Measurements from ENCODE around the gene PPP2R5C. TPM values are rescaled to one million over a fixed set of nuclear protein-coding genes. Genes with fewer than 3 reads are reported as not detected.
"Not testable (repeated sequence)": the region's sequence is repeated elsewhere in the genome, so short reads cannot be mapped to it uniquely, and the experiment has no call there.

The PPP2R5C gene
- total RNA-seq, 1 donor from 2014 or later = 135 TPM

GRCh38 chr14:101780887-101781239 lies 19.4 kb downstream of the PPP2R5C start:
- no peak for DNase-seq (ENCODE audit: low spot score)

DNA sequence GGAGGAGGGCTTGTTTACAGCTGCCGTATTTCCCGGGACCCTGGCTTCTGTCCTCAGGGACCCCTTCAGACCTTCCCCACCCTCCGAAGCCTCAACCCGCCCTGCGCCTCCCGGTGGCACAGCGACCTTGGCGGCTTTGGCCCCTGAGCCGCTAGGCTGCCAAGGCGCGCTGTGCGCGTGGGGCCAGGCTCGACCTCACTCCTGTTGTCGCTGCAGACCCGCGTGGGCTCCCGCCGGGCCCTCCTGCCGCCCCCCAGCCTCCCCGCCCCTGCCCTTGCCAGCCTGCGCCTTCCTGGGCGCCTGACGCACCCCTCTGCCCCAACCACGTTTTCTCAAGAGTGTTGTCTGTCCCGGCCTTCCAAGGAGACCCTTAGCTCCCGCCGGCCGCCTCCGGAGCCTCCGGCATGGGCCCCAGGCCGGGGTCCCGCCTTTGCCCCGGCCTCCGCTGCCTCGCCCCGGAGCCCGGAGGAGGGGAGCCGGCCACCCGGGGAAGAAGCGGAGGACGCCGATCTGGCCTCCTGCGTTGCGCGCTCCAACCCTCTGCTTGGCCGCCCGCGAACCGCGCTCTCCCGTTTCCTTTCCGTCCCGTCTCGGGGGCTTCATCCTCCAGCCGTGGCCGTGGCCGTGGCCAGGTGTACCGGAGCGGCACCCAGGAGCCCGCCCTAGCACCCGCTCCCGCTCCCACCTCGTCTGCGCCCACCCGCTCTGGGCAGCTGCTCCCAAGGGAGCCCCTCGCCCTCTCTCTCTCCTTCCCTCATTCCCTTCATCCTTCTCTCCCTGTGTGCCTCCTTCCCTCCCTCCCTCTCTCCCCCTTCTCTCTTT lies 19.9 kb downstream of the PPP2R5C start:
- no peak for DNase-seq (ENCODE audit: low spot score)

GRCh38 chr14:101783260-101784016 lies 21.9 kb downstream of the PPP2R5C start:
- no peak for DNase-seq (ENCODE audit: low spot score)

DNA sequence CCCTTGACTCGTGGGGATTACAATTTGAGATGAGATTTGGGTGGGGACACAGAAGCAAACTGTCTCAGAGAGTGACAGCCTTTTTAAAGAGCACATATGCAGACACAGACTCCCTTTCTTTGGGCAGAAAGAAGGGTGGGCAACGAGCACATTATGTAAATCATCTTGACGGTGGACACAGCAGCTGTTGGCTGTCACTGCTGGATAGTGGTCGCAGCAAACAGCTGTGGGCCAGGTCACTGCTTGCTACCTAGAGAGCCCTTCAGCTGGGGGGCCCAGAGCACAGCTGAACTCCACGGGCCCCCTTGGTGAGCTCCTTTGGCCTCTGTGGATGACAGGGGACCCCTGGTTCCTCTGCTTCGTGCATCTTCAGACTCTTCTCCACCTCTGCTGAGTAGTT lies 23.1 kb downstream of the PPP2R5C start:
- no peak for DNase-seq (ENCODE audit: low spot score)

- no peak for DNase-seq (ENCODE audit: low spot score)
Measured at GRCh38 chr14:101788016-101788635, 26.6 kb downstream of the PPP2R5C start.

- no peak for DNase-seq (ENCODE audit: low spot score)
Measured at GRCh38 chr14:101789222-101789621, 27.7 kb downstream of the PPP2R5C start.

DNA sequence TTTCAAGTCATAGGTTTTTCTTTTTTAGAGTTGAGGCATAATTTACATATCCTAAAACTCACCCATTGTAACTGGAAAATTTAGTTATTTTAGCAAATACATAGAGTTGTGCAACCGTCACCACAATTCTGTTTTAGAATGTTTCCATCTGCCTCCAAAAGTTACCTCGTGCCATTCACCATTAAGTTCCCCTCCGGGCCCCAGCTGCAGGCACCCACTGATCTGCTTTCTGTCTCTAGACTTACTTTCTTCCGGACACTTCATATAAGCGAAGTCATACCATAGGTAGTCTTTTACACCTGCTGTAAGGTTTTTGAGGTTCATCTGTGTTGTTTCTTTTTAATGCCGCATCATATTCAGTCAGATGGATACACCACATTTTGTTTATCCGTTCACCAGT lies 28.7 kb downstream of the PPP2R5C start:
- no peak for DNase-seq (ENCODE audit: low spot score)

- peak; percentile 18 for DNase-seq (ENCODE audit: low spot score)
Measured at GRCh38 chr14:101791919-101792572, 30.5 kb downstream of the PPP2R5C start.

DNA sequence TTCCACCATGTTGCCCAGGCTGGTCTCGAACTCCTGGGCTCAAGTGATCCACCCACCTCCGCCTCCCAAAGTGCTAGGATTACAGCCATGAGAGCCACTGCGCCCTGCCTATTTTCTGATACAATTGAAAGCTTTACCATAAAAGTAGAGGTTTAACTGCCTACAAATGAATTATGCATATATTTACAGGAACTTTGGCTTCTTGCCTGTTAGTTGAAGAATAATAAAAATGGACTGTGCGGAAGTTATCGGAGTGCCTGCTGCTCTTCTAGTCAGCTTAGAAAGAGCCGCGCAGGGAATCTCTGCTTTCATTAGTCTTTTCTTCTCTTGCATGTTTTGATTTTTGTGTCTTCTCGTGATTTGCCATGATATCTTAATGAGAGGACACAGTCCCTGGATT lies 34.5 kb downstream of the PPP2R5C start:
- DNase-seq (ENCODE audit: low spot score) = no peak

DNA sequence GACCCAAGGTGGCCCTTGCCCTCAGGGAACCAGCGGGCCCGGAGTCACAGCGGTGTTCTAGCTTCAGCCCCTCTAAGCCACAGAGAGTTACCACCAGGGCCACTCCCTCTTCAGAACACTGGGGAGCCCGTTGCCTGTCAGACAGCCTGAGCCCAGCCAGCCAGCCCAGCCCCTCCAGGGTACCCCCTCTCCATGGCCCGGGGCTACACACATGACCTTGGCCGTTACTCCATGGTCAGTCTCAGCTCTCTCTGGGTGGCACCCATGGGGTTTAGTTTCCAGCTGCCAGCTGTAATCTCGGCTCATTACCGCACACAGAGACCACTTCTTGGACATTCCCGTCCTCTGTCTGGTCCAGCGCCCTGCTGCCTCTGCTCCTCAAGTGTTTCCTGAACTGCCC lies 35.0 kb downstream of the PPP2R5C start:
- DNase-seq (ENCODE audit: low spot score) = no peak

- no peak for DNase-seq (ENCODE audit: low spot score)
Measured at GRCh38 chr14:101797856-101798255, 36.3 kb downstream of the PPP2R5C start.

DNA sequence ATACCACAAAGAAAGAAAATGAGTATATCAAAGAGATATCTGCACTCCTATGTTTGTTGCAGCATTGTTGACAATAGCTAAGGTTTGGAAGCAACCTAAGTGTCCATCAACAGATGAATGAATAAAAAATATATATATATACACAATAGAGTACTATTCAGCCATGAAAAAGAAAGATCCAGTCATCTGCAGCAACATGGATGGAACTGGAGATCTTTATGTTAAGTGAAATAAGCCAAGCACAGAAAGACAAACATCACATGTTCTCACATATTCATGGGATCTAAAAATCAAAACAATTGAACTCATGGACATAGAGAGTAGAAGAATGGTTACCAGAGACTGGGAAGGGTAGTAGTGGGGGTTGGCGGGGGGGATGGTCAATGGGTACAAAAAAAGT lies 42.9 kb downstream of the PPP2R5C start:
- not testable (repeated sequence) for DNase-seq (ENCODE audit: low spot score)

GRCh38 chr14:101806252-101806651 lies 44.7 kb downstream of the PPP2R5C start:
- DNase-seq (ENCODE audit: low spot score) = not testable (repeated sequence)

- no peak for DNase-seq (ENCODE audit: low spot score)
Measured at GRCh38 chr14:101808020-101808641, 46.6 kb downstream of the PPP2R5C start.

DNA sequence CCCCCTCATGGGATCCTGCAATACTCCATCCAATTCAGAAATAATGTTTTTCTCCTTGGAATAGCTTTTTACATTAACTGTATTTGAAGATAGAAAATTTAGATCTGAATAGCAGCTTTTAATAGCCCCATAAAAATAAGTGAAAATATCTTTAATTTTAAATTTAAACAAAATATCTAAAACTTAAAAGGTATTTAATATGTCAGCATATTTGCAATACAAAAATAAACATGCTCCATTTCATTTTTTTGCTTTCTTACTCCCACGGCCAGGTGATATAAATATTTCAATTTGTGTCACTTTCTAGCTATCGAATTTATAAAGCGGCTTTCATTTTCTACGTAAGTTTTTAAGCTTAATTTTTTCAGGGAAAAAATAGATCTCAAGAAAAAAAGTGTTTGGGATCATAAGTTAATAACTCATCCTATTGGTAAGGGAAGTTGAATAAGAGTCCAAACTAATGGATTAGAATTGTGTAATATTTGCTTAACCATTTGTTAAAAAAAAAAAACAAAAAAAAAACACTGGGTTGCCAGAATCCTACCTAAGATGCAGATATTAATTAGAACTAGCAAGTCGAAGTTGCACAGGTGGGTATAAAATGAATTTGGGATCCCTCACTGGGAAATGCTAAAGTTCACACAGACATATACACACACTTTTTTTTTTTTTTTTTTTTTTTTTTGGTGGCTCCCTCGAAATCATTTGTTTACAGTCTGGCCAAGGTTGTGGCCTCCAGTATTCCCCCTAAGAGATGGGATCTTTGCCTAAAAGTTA lies 47.6 kb downstream of the PPP2R5C start:
- no peak for DNase-seq (ENCODE audit: low spot score)

DNA sequence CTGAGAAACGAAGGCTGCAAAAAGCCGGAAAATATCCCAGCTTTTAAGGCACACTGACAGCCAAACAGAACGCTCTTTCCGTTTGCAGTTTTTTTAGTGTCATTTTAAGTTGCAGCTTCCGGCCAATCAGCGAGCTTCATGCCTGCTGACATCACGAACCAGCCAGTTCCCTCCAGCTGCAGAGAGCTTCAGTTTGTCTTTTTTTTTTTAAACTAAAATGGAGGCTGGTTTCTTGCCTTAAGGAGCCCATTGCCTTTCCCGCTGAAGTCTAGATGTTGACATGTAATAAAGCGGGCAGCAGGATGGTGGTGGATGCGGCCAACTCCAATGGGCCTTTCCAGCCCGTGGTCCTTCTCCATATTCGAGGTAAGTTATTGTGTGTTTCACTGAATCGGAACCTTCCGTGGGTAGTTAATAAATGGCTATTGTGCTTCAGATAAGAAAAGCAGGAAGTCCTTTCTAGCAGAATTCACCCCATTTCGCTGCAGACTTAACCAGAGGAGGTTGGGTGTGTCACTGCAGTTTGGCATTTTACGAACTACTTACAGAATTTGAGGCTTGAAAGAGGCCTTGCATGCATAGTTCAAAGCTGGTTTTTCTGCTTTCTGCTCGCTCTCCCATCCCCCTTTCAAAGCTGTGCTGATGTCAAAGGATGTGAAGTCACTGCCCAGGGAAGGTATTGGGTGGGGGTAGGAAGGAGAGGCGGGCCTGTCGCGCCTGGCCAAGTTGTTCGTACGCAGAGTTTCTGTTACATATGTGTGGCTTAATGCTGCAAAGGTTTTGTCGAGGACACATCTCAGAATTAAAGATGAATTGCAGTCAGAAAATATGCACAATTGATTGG lies 48.4 kb downstream of the PPP2R5C start:
- peak; percentile 99 for DNase-seq (ENCODE audit: low spot score)

GRCh38 chr14:101810897-101811621 lies 49.5 kb downstream of the PPP2R5C start:
- peak; percentile 34 for DNase-seq (ENCODE audit: low spot score)

DNA sequence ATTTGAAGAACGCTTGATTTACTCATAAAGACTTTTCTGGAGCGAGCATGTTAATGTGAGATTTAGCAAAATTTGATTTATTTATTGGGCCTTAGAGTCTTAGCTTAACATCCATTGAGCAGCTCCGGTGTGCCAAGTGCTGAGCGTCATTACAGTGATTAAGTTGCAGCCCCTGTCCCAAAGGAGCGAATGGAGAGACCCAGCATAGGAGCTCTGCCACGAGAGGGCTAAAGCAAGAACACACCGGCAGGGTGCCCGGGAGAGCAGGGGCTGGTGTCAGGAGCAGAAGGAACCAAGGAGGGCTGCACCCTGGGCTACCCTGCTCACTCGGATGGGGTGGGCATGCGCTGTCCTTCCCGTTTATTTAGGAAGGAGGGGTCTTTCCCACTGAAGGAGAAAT lies 50.6 kb downstream of the PPP2R5C start:
- DNase-seq (ENCODE audit: low spot score) = no peak

DNA sequence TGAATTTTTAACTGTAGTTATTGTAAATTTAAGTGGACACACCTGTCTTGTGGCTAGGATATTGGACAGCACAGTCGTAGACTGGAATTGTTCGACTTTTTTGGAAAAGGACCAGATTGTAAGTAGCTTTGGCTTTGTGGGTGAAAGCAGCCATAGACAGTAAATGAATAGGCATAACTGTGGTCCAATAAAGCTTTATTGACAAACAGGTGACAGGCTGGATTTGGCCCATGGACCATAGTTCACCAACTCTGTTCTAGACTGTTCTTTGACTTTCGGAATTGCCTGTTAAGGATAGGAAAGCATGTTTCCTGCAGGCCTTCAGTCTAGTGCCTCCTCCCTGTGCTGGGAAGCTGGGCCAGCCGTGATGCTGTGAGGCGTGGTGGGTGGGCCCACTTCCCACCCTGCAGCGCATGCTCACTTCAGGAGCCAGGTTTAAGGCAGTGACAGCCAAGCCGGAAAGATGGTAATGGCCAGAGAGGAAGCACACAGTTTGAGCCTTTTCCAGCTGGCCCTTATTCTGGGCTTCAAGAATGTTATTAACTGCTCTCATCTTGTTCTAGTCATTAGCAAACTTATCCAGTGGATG lies 51.8 kb downstream of the PPP2R5C start:
- DNase-seq (ENCODE audit: low spot score) = no peak
